Common myeloid progenitor, CD34-positive (primary cell): ENCODE measurements around the gene GABARAPL1.

ENCODE experiments used
- CTCF ChIA-PET: fragments of 350-600 bp; sonication (Branson Sonifier 250); formaldehyde crosslinking; loops from one replicate; lab custom pipeline; 2021; ENCODE audit warnings: antibody characterized with exemption; lab: Charles Lee
- POLR2A ChIA-PET: fragments of 350-600 bp; sonication (Branson Sonifier 250); formaldehyde crosslinking; loops from one replicate; lab custom pipeline; 2021; ENCODE audit warnings: antibody characterized with exemption; lab: Charles Lee
- DNase-seq, 3 donors: peaks; one replicate each; pipeline versions ENCODE4 v3.0.0 to v3.0.0-alpha.2; 2013
- H3K27ac ChIP-seq, 2 experiments: 1 replicate in 1 of 2; 2 replicates in 1 of 2; pipeline ENCODE4 v1.7.0; 2013; ENCODE audit warnings: inconsistent platforms in 2 of 2, low read length in 2 of 2, mild to moderate bottlenecking in 2 of 2, low read depth in 1 of 2, moderate library complexity in 1 of 2; ENCODE audit not compliant: severe bottlenecking in 2 of 2, insufficient read depth in 1 of 2, poor library complexity in 1 of 2
- H3K27me3 ChIP-seq, 5 experiments: replicated peaks in 2 of 5; 1 replicate in 3 of 5; 2 replicates in 2 of 5; pipeline versions ENCODE4 v1.6.1 to v1.7.0; 2013; ENCODE audit warnings: low read length in 4 of 5, mild to moderate bottlenecking in 2 of 5, moderate library complexity in 2 of 5, inconsistent platforms in 1 of 5; ENCODE audit not compliant: insufficient read depth in 5 of 5, control insufficient read depth in 4 of 5
- H3K36me3 ChIP-seq, 4 experiments: 1 replicate in 2 of 4; 2 replicates in 2 of 4; pipeline versions ENCODE4 v1.6.1 to v1.7.0; 2013; ENCODE audit warnings: low read length in 3 of 4, control low read depth in 1 of 4, mild to moderate bottlenecking in 1 of 4; ENCODE audit not compliant: control insufficient read depth in 4 of 4, insufficient read depth in 4 of 4
- H3K4me1 ChIP-seq, 4 experiments: 1 replicate in 3 of 4; 2 replicates in 1 of 4; pipeline versions ENCODE4 v1.6.1 to v1.7.1; 2013; ENCODE audit warnings: low read length in 3 of 4, mild to moderate bottlenecking in 3 of 4, control low read depth in 1 of 4, inconsistent platforms in 1 of 4, moderate library complexity in 1 of 4; ENCODE audit not compliant: control insufficient read depth in 4 of 4, insufficient read depth in 4 of 4; ENCODE audit errors: control extremely low read depth in 1 of 4
- H3K4me3 ChIP-seq, 7 experiments: 1 replicate in 4 of 7; 2 replicates in 3 of 7; pipeline versions ENCODE4 v1.5.1 to v1.7.0; 2013; ENCODE audit warnings: mild to moderate bottlenecking in 7 of 7, low read length in 6 of 7, moderate library complexity in 6 of 7, inconsistent platforms in 2 of 7, low read depth in 2 of 7, control low read depth in 1 of 7; ENCODE audit not compliant: insufficient read depth in 4 of 7, control insufficient read depth in 1 of 7; ENCODE audit errors: extremely low read depth in 1 of 7
- H3K9me3 ChIP-seq, 5 experiments: 1 replicate in 4 of 5; 2 replicates in 1 of 5; pipeline versions ENCODE4 v1.6.1 to v1.7.1; 2013; ENCODE audit warnings: low read length in 4 of 5, mild to moderate bottlenecking in 2 of 5, inconsistent platforms in 1 of 5, low read depth in 1 of 5, moderate library complexity in 1 of 5; ENCODE audit not compliant: control insufficient read depth in 4 of 5, insufficient read depth in 2 of 5; ENCODE audit errors: control extremely low read depth in 1 of 5
- WGBS: methylation state at CpG from one replicate; pipeline ENCODE4 v1.1.5; 2013; ENCODE audit not compliant: insufficient coverage; 5-methylcytosine and 5-hydroxymethylcytosine counted together

Gene GABARAPL1

GRCh38 chr12:10238526-10238925, 25.8 kb downstream of the GABARAPL1 start:
- Histone ChIP-seq H3K27me3 (no peaks in the 10 kb centered on the region), H3K9me3 (peaks cover 0 to 15% (median 10%) of the 10 kb centered on the region in 5 experiments), H3K4me3 (no peak overlapping the region), H3K27ac (no peak overlapping the region), H3K36me3 (no peaks in the 10 kb centered on the region), H3K4me1 (peaks cover 4 to 15% (median 5%) of the 10 kb centered on the region in 4 experiments)
- POLR2A ChIA-PET, result no interaction called here
- DNase-seq, result no peak
- CTCF ChIA-PET, result interaction anchor here (0.7 to 1.4 kb wide), 4 partner anchors 11 to 512 kb away, joined by 3 read pairs; no protein-coding TSS in a partner anchor
- 100% methylated on average over 1 of the region's 1 CpG for WGBS

- ChIA-PET CTCF (interaction anchor here (0.6 to 0.7 kb wide), 2 partner anchors 35 to 135 kb away, joined by 3 read pairs; no protein-coding TSS in a partner anchor), POLR2A (no interaction called here)
- WGBS, result 100% methylated on average over 1 of the region's 3 CpGs
- no peaks in the 10 kb centered on the region for H3K9me3 ChIP-seq
- no peak overlapping the region for H3K27ac ChIP-seq
- H3K4me3 ChIP-seq, result no peak overlapping the region
- H3K27me3 ChIP-seq, result no peaks in the 10 kb centered on the region
- peaks cover 4 to 23% (median 11%) of the 10 kb centered on the region in 4 experiments for H3K4me1 ChIP-seq
- no peak for DNase-seq
- H3K36me3 ChIP-seq, result no peaks in the 10 kb centered on the region
Observed at GRCh38 chr12:10241290-10241689, 28.6 kb downstream of the GABARAPL1 start.

- no peak overlapping the region for H3K27ac ChIP-seq
- H3K4me3 ChIP-seq, result no peak overlapping the region
- no peaks in the 10 kb centered on the region for H3K9me3 ChIP-seq
- POLR2A ChIA-PET, result no interaction called here
- no peaks in the 10 kb centered on the region for H3K27me3 ChIP-seq
- no peaks in the 10 kb centered on the region for H3K36me3 ChIP-seq
- CTCF ChIA-PET, result interaction anchor here (0.6 to 0.7 kb wide), 3 partner anchors 14 to 134 kb away, joined by 3 read pairs; no protein-coding TSS in a partner anchor
- DNase-seq, result no peak
- 40% methylated on average over 1 of the region's 2 CpGs for WGBS
- H3K4me1 ChIP-seq, result peaks cover 4 to 23% (median 10%) of the 10 kb centered on the region in 4 experiments
Observed at GRCh38 chr12:10241727-10242126, 29.1 kb downstream of the GABARAPL1 start.

GRCh38 chr12:10242539-10242938, 29.9 kb downstream of the GABARAPL1 start:
- Histone ChIP-seq H3K4me3 (no peak overlapping the region), H3K36me3 (no peaks in the 10 kb centered on the region), H3K4me1 (peaks cover 4 to 23% (median 10%) of the 10 kb centered on the region in 4 experiments), H3K27ac (no peak overlapping the region), H3K9me3 (no peaks in the 10 kb centered on the region), H3K27me3 (no peaks in the 10 kb centered on the region)
- POLR2A ChIA-PET, result no interaction called here
- CTCF ChIA-PET, result interaction anchor here (0.6 kb wide), 1 partner anchor 13 kb away, joined by 3 read pairs; no protein-coding TSS in a partner anchor
- WGBS, result no CpG with 5 or more reads among the region's 1 CpG
- DNase-seq, result peak in 2 of 3 donors; percentile 29 to 45

- no peaks in the 10 kb centered on the region for H3K36me3 ChIP-seq
- no peaks in the 10 kb centered on the region for H3K27me3 ChIP-seq
- peak; percentile 56 to 87 (median 78) for DNase-seq
- peaks cover 4 to 23% (median 12%) of the 10 kb centered on the region in 4 experiments for H3K4me1 ChIP-seq
- peak overlapping the region in 6 of 7 experiments; percentile 1 to 85 (median 54) for H3K4me3 ChIP-seq
- CTCF ChIA-PET, result interaction anchor here (0.7 to 2.4 kb wide), 3 partner anchors 9 to 437 kb away, joined by 3 to 15 read pairs (median 3); no protein-coding TSS in a partner anchor
- H3K9me3 ChIP-seq, result no peaks in the 10 kb centered on the region
- no peak overlapping the region for H3K27ac ChIP-seq
- POLR2A ChIA-PET, result no interaction called here
- WGBS, result 17% methylated on average over 6 of the region's 11 CpGs
Observed at GRCh38 chr12:10243818-10244520, 31.3 kb downstream of the GABARAPL1 start.

- peaks cover 0 to 9% (median 0%) of the 10 kb centered on the region in 5 experiments for H3K27me3 ChIP-seq
- ChIA-PET POLR2A (no interaction called here), CTCF (no interaction called here)
- H3K4me3 ChIP-seq, result no peak overlapping the region
- no peak overlapping the region for H3K27ac ChIP-seq
- 80% methylated on average over 3 of the region's 5 CpGs for WGBS
- H3K4me1 ChIP-seq, result peaks cover 4 to 29% (median 18%) of the 10 kb centered on the region in 4 experiments
- peaks cover 0 to 3% (median 0%) of the 10 kb centered on the region in 5 experiments for H3K9me3 ChIP-seq
- H3K36me3 ChIP-seq, result no peaks in the 10 kb centered on the region
- peak in 2 of 3 donors; percentile 60 to 65 for DNase-seq
Observed at GRCh38 chr12:10247436-10248058, 34.9 kb downstream of the GABARAPL1 start.
